Effector CD8-positive, alpha-beta T cell (primary cell): Measurements from ENCODE around the gene FRMPD4.
"Not testable (repeated sequence)": the region's sequence is repeated elsewhere in the genome, so short reads cannot be mapped to it uniquely, and the experiment has no call there.

Experiments
- DNase-seq: peaks from one replicate; lab custom pipeline; 2025; lab: John Stamatoyannopoulos, UW

FRMPD4 gene

DNA sequence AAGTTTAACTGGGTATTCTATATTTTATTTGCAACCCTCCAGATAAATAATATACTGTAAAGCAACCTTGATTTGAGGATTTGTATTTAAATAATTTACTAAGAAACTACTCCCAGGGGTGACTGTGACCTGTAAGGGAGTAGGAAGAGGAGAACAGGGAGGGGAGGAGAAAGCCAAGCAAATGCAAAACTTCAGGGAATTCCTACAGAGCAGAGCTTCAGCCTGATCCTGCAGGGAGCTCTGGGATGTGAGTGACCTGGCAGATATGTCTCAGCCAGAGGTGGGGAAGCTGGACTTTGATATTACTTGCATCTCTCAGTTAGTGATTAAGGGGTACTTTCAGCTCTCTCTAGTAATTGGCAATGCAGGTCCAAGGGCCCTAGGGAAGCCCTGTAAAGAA lies 302.0 kb downstream of the FRMPD4 start:
- DNase-seq = no peak

DNA sequence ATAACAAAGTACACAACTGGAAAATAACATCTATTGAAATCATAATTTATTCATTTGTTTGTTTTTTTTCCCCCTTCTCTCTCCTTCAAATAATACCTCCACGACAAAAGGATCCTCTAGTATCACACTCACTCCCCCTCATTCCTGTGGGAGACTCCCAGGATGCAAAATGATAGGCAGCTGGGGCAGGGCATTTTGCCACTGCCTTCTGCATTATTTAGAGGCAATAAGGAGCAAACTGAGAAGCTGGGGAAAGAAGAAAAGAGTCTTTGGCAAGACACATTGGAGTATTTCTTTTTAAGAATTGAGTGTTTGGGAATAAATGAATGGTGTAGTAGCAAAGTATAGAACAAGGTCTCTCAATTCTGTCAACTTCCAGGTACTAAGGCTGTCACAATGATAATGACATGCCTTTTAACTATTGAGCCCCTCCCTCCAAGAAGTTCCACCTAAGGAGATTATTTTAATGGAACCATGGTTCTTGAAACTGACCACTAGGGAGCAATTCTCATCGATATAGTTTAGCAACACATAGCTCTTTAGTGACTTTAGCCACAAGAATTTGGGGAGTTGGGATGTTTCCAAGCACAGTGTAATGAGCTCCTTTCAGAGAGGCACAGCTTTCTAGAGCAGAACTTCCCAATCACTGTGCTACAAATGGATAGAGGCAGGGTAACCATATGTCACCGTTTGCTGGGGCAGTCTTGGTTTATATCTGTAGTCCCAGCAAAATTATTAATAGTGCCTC lies 303.3 kb downstream of the FRMPD4 start:
- no peak for DNase-seq

DNA sequence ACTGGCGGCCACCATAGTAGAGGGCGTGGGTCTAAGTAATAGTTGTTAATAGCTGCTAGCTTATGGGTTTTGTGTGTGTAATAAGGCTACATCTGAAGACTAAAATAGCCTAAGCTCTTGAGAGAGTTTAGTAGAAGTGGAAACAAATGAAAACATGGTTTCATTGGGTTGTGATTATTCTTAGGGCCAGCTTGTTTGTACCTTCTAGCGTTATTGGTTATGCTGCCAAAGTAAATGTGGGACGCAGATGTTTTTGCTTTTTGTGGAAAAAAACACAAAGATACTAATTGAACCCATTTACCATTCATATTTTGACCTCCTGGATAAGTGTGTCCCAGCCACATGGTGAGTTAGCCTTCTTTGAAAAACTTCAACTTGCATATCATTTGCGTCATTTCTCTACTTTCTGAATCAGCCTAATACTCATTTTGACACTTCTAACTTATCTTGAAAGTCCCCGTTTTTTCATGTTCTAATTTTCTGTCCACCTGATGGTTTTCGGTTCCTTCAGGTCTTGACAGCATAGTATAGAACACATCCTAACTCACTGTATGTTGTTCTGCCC lies 305.3 kb downstream of the FRMPD4 start:
- DNase-seq = no peak

DNA sequence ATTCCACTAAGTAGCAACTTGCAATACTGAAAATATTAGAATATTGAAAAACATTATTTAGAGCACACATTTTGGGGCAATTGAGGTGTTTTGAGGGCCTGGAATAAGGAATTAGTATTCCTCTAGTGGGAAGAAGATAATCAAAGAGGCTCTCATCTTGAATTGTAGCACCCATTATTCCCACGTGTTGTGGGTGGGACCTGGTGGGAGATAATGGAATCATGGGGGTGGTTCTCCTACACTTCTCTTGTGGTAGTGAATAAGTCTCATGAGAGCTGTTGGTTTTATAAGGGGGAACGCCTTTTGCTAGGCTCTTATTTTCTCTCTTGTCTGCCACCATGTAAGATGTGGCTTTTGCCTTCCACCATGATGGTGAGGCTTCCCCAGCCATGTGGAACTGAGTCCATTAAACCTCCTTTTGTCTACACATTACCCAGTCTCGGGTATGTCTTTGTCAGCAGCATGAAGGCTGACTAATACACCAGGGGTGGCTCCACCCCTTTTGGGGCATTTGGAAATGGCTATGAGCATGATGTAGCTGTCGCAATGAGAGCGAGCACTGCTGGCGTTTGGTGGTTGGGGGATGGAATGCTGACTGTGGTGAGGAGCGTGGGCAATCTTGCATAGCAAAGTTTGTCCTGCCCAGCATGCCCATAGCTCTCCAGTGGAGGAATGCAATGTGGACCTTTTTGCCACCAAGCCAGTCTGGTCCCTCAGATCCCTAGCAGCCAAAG lies 308.2 kb downstream of the FRMPD4 start:
- no peak for DNase-seq

DNA sequence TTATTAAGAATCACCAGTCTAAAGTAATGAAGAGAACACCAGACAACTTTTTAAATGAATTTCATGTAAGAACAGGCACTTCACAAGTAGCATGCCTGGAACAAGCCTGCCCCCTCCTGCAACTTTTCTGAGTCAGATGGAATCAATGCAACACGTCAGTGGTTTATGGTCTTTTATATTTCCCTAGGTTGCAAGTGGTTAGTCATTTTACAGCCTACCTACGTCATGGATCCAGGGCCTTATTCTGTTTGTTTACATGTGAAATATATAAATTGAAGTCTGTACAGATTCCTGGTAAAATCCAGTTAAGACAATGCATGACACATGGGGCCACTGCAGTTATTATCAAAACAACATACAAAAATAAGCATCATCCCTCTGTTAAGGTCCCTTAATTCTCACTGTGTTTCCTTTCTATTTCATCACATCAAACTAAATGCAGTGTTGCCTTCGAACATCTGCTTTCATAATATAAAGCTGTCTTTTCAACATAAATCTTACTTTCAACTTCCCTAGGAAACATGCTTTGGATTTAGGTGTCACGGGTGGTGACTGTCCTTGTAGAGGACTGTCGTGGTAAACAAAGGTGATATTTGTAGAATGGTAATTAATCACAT lies 309.3 kb downstream of the FRMPD4 start:
- no peak for DNase-seq

DNA sequence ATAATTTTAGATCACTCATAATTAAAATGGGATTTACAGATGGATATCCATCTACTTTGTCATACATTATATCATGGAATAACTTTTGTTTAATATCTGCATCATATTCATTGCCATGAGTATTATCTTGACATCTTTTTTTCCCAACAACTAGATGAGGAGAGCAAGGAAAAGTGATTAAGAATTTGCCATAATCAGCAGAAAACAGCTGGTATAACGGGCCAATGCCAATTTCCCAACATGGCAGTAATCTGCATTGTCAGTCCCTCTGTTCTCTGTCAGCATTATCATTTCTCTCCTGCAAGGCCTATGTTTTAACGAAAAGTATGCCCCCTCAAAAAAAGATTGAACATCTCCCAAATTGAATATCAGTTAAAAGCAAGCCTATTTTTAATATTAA lies 314.0 kb downstream of the FRMPD4 start:
- DNase-seq = no peak

DNA sequence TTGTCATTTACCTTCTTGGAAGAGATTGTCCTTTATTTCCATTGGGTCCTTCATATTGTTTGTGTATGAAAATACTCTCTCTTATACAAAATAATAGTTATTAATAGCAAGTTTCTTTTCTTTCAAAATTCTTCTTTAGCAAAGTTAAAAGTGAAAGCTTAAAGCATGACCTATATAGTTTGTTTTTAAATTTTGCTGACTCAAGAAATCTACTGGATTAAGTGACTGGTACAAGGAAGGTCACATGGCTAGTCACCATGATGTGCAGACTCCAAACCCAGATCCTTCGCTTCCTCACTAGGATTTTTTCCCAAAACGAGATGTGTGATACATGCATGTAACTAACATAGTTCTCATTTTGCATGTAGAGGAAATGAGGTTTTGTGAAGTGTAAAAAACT lies 322.7 kb downstream of the FRMPD4 start:
- DNase-seq = no peak

DNA sequence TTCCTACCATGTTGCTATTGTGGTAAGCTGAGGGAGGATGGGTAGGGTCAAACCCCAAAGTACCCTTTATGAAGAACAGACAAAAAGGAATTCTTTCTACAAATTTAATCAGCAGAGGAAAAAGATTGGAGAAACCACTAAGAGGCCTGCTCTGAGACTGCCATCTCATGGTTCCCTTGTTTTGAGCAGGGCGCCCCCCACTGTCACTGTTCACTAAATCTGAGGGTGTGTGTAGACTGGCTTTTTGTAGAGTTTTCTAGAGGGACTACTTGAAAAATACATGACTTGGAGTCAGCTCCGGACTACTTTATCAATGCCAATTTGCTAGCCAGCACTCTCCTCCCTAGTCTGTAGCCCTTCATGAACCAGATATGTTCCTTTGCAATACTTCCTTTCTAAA lies 324.8 kb downstream of the FRMPD4 start:
- DNase-seq = no peak

DNA sequence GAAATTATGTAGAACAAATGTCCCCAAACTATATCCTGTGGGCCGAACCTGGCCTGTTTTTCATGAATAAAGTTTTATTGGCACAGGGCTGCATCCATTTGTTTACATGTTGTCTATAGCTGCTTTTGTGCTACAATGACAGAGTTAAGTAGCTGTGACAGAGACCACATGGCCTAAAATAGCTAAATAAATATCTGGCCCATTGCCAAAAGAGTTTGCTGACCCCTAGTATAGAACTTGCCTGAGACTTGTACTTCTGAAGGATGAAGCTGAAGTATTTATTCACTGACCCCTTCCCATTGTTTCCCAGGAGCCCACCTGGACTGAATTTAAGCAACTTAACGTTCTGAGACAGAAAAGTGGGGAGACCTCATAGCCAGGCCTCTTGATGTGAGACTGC lies 325.6 kb downstream of the FRMPD4 start:
- DNase-seq = no peak

DNA sequence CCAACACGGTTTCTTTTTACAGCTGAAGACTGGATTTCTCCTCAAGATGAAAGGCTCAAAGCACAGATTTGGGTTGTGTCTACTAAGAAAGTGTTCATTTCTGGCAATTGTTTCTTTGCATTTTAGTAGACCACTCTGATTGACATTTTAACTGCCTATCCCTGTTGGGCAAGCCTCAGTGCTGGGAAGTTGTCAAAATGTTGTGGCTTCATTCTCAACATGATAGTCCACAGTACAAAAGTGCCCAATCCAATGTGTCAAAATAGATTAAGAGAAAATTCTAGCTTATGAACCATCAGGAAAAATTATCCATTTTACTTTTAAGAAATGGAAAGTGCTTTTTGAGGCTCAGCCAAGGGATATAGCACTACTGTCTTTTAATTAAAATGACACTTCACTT lies 329.0 kb downstream of the FRMPD4 start:
- DNase-seq = no peak

DNA sequence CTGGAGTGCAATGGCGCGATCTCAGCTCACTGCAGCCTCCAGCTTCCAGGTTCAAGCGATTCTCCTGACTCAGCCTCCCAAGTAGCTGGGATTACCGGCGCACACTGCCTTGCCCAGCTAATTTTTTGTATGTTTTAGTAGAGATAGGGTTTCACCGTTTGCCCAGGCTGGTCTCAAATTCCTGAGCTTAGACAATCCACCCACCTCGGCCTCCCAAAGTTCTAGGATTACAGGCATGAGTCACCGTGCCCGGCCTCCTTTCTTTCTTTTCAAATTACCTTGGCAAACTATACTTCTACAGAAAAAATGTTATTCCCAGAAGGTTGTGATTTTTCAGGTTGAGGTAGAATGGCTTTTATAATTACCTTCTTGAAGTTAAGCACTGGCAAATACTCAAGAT lies 331.0 kb downstream of the FRMPD4 start:
- DNase-seq = no peak

DNA sequence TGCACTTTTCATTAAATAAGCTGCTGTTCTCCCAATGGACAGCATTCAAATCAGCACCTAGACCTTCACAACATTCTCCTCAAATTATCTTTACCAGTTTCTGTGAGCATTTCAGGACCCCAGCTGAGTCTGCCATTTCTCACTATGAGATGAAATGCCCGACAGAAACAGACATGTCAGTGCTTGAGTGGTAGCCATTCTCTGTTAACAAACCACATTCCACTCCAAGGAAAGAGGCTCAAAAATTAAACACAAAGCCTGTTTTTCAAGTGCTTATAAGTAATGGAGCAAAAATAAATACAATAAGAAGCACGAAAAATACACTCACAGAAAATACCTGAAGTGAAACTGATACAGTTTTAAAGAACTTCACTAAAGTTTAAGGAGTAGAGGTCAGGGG lies 332.8 kb downstream of the FRMPD4 start:
- DNase-seq = no peak

DNA sequence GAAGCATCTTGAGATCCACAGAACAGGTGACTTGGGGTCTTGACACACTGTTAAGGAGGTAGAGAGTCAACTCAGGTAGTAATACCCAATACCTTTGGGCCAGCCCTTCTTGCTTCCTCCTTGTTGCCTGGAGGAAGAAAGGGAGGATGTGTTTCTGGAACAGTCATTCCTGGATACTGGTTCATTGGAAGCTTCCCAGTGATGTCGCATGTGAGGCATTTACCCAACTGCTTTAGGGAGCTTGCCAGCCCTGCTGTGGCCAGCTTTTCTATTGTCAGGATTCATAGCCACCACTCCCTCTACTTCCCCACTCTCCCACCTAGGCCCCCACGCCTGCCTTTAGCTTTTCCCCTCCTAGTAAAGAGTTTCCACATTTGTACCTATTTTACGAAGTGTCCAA lies 342.7 kb downstream of the FRMPD4 start:
- no peak for DNase-seq

DNA sequence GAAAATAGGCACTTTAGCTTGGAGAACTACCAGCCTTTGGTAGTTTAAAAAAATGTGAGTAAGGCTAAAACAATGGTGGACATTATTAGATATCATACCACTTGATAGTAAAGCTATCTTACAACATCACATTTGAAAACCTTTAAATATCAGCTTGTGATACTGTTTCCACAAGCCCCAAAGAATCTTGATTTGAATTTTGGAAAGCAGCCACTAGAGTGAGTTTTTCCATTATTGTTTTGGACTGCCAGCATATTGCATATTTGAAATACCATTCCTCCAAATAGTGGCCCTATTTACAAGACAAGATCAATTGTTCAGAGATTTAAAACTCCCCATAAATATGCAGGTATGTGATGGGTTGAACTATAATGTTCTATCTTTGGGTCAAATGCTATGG lies 349.9 kb downstream of the FRMPD4 start:
- DNase-seq = no peak

DNA sequence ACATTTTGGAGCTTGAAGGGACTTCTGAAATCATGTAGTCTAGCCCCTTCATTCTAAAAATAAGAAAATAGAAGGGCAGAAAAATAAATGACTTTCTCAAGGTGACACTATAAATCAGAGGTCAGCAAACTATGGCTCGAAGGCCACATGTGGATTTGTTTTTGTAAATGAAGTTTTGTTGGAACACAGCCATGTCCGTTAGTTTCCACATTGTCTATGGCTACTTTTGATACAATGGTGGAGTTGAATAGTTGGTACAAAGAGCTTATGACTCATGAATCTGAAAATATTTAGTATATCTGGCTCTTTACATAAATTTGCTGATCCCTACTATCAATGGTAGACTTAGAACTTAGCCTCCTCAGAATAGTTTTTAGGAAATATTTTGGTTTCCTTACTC lies 350.5 kb downstream of the FRMPD4 start:
- no peak for DNase-seq

DNA sequence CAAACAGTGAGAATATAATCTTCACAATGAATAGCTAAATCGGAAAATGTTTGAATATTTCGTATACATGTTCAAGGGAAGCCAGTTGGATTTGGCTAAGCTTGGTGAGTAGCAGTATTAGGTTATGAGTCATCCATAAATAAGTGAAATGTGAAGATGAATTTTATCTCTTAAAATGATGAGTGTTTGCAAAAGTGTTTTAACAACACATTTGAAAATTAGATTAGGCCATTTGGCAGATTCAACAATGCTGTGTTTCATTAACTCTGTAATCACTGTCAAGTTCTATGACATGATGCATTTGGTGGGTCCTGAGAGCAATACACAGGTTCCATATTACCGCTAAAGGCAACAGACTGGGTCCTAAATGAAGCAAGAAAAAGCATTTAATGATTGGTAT lies 351.1 kb downstream of the FRMPD4 start:
- no peak for DNase-seq

DNA sequence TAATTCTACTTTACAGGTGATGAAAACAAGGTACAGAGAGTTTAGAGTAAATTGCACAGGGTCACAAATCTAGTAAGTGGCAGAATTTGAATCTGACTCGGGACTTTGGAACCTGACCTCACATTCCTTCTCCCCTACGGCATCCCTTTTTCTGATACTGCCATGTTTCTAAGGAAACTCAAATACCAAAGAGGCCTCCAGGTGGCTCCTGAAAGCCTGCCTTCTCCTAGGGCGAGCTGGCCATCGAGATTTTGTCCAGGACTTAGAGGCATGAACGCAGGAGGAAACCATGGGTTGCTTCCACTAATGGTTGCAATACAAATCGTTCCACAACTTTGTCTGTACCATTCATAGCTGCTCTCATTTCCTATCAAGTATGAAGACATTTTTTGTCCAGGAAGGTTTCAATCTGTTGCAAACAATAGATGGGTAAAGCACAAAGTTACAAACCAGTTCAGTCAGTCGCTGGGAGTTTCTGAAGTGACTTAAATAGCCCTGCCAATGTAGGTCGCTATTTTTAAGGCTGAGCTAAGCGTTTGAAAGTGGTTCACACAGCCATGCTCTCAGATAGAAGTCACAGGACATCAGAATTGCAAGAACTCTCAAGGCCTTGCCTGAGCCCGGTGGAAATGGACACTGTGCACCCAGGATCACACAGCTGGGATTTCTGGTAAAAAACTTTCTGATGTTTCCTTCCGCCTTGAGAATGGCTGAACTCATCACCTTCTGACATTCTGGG lies 356.3 kb downstream of the FRMPD4 start:
- DNase-seq = no peak

DNA sequence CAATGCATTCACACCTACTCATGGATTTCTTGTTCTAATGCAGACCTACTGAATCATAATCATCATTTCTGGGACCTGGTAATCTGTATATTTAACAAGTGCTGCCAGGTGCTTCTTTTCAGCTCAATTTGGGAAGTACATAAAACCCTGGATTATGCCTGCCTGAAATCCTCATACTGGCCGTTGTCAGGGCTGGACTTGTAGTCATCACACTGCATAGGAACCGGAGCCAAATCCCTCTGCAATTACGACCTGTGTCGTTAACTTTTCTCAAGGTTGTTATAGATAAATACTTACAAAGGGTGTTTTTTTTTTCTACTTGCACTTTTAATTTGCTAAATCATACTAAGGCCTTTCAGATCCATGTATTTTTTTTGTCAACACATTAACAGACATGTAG lies 358.1 kb downstream of the FRMPD4 start:
- no peak for DNase-seq

DNA sequence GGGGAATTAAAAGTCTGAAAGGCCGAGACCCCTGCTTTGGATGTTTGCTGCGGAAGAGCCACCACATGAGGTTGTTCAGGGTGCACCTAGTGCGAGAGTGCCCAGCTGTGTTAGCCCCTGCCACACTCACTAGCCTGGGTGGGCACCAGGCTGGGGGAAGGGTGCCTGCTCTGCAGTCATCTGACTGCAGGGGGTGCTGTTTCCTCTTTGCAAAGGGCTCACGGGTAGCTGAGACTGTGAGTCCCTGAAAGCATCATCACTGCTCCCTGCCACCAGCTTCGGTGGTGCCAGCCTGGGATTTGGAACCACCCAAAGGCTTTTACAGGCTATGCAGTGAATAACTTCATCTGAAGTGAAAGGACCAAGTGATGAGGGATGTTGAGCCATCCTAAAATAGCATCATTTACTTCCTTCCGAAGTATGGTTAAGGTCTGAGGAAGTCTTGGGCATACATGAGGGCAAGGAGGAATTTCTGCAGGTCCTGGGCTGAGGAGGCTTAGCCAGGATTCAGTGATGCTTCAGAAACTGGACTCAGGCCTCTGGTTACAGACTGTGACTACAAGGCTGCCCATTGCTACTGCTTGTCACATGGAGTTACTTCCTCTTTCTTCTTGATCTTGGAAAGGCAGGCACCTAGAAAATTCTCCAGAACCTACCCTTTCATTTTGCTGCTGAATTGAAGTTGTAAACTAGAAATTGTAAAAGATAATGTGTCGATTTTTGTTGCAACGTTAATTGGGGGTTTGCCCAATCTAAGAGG lies 359.7 kb downstream of the FRMPD4 start:
- DNase-seq = no peak

DNA sequence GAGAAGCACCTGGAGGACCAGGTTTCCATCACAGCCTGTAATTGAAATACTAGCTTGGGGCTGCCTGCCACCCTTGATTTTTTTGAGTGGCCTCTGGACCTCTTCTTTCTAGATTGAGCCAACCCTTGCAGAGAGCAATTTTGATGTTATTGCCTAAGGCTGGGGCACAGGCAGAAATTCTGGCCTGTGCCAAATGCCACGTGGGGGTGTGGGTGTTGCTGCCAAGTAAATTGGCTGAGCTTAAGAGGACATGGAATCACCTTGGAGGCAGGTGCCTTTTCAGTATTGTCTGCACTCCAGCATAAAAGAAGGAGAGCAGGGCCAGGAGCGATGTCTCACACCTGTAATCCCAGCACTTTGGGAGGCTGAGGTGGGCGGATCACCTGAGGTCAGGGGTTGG lies 366.9 kb downstream of the FRMPD4 start:
- DNase-seq = no peak

DNA sequence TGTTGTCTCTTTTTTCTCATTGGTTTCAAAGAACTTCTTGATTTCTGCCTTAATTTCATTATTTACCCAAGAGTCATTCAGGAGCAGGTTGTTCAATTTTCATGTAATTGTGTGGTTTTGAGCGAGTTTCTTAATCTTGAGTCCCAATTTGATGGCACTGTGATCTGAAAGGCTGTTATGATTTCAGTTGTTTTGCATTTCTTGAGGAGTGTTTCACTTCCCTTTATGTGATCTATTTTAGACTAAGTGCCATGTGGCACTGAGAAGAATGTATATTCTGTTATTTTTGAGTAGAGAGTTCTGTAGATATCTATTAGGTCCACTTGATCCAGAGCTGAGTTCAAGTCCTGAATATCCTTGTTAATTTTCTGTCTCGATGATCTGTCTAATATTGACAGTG lies 377.1 kb downstream of the FRMPD4 start:
- DNase-seq = not testable (repeated sequence)

DNA sequence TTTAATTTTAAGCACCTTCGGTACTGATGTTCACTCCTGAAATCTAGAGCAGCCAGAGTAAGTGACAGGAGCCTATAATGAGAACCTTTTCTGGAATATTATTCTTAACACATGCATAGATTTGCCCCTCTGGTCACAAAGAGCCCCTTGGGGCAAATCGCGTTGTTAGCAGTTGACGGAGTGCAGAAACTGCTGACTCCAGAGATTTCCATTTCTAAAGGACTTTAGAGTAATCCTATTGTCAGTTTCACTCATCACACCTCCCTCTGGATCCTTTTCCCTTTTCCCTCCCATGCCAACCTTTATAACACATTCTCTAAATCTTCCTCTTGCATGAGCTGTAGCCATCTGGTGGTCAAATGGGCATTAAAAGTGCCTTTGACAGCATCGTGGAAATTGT lies 388.0 kb downstream of the FRMPD4 start:
- no peak for DNase-seq
